Stomach (tissue), 9 donors: ENCODE data around the gene CARD14. TPM values are rescaled to one million over a fixed set of nuclear protein-coding genes. Genes with fewer than 3 reads are reported as not detected.

Experiments used
- DNase-seq, 2 donors: peaks; one replicate each; pipeline versions ENCODE4 v3.0.0 to v3.0.0-alpha.2; 2013 to 2019
- H3K27ac ChIP-seq, 5 donors: fragments of 200-600 bp in 4 of 5; sonication (generic) in 4 of 5; one replicate each; pipeline ENCODE4 v1.5.1; 2013 to 2019; ENCODE audit warnings: mild to moderate bottlenecking in 1 of 5, moderate library complexity in 1 of 5
- H3K27me3 ChIP-seq, 3 donors: fragments of 200-600 bp; sonication (generic); one replicate each; pipeline ENCODE4 v1.5.1; 2017 to 2019; ENCODE audit warnings: mixed run types in 1 of 3
- H3K36me3 ChIP-seq, 4 donors: fragments of 200-600 bp; sonication (generic); 1 replicate in 3 of 4; 2 replicates in 1 of 4; pipeline ENCODE4 v1.5.1; 2016 to 2019
- H3K4me1 ChIP-seq, 4 donors: fragments of 200-600 bp; sonication (generic); one replicate each; pipeline ENCODE4 v1.5.1; 2016 to 2019
- H3K4me3 ChIP-seq, 4 donors: fragments of 200-600 bp; sonication (generic) in 3 of 4; one replicate each; pipeline ENCODE4 v1.5.1; 2016 to 2019; ENCODE audit warnings: mild to moderate bottlenecking in 1 of 4
- H3K9me3 ChIP-seq, 4 donors: fragments of 200-600 bp; sonication (generic); one replicate each; pipeline ENCODE4 v1.5.1; 2016 to 2019
- EP300 ChIP-seq: sonication (generic); formaldehyde crosslinking; IDR thresholded peaks from one replicate; pipeline ENCODE4 v1.6.1; 2017; ENCODE audit warnings: antibody characterized with exemption
- POLR2A ChIP-seq, 4 donors: fragments of 450-650 bp; IDR thresholded peaks; one replicate each; pipeline ENCODE4 v1.6.1; 2016; ENCODE audit warnings: antibody characterized with exemption in 4 of 4, control low read depth in 2 of 4, mild to moderate bottlenecking in 1 of 4, moderate library complexity in 1 of 4
- POLR2AphosphoS5 ChIP-seq, 3 donors: sonication (generic); formaldehyde crosslinking; IDR thresholded peaks; one replicate each; pipeline ENCODE4 v1.6.1; 2016; ENCODE audit warnings: antibody characterized with exemption in 3 of 3
- WGBS, 5 donors: extraction: QIAGEN DNeasy Blood & Tissue Kit in 3 of 5; methylation state at CpG; one replicate each; pipeline versions ENCODE4 v1.1.5 to v1.1.7; 2013 to 2018; 5-methylcytosine and 5-hydroxymethylcytosine counted together
- intact Hi-C: fragments of 100-400 bp; cut with DNase I; formaldehyde crosslinking; loops from one replicate; pipeline ENCODE4 v1.15.1; 2023; ENCODE audit warnings: low total_unique reads
- polyA plus RNA-seq, 3 donors: library from polyadenylated mRNA; stranded (reverse); fragments of 200-250 nt; gene quantifications; one replicate each; pipeline ENCODE4 v1.2.3, GENCODE V29; 2013
- total RNA-seq, 5 donors: library from RNA; depleted of rRNA; stranded (reverse); fragments of >200 nt; gene quantifications; one replicate each; pipeline versions ENCODE4 v1.1.0 to v1.2.3, GENCODE V29; 2014 to 2016
- TF ChIP-seq, protein P1 (sequence below), 7 experiments: fragments of 450-650 bp in 4 of 7; fragments of 200-600 bp in 3 of 7; sonication (generic) in 3 of 7; IDR thresholded peaks; one replicate each; pipeline ENCODE4 v1.5.1; 2016 to 2019; ENCODE audit warnings: antibody characterized with exemption in 7 of 7, control low read depth in 2 of 7, mild to moderate bottlenecking in 1 of 7
- donor health status: healthy with polysubstance abuse.
- donor health status: Bipolar disorder and iron deficiency.
- donor health status: healthy.

CARD14 gene
- total and polyA plus RNA-seq, 8 donors: 0.12 to 10.5 (median 3.3) TPM; not detected in 4

DNA sequence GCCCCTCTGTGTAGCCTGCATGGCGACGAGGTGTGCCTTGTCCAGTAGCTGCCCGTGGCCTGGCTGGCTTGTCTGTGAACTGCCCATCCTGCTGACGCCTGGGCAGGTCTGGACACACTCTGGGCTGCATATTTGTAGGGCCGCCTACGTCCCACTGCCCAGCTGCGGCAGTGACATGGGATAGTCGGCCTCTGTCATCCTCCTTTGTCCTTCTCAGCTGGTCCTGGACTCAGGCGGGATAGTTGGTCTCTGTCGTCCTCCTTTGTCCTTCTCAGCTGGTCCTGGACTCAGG is 14.5 kb downstream of the CARD14 start:
- Histone ChIP-seq H3K36me3 (no peaks in the 10 kb centered on the region), H3K27ac (no peak overlapping the region), H3K4me3 (no peak overlapping the region), H3K9me3 (no peaks in the 10 kb centered on the region), H3K4me1 (peaks cover 11 to 16% (median 13%) of the 10 kb centered on the region in 4 donors), H3K27me3 (peaks cover 0 to 9% (median 0%) of the 10 kb centered on the region in 3 donors)
- TF ChIP-seq, protein P1, sequence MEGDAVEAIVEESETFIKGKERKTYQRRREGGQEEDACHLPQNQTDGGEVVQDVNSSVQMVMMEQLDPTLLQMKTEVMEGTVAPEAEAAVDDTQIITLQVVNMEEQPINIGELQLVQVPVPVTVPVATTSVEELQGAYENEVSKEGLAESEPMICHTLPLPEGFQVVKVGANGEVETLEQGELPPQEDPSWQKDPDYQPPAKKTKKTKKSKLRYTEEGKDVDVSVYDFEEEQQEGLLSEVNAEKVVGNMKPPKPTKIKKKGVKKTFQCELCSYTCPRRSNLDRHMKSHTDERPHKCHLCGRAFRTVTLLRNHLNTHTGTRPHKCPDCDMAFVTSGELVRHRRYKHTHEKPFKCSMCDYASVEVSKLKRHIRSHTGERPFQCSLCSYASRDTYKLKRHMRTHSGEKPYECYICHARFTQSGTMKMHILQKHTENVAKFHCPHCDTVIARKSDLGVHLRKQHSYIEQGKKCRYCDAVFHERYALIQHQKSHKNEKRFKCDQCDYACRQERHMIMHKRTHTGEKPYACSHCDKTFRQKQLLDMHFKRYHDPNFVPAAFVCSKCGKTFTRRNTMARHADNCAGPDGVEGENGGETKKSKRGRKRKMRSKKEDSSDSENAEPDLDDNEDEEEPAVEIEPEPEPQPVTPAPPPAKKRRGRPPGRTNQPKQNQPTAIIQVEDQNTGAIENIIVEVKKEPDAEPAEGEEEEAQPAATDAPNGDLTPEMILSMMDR (IDR thresholded peaks at IDR 0.05): no peak
- TF ChIP-seq POLR2AphosphoS5 (IDR thresholded peaks at IDR 0.05) (no peak), POLR2A (IDR thresholded peaks at IDR 0.05) (no peak), EP300 (no peak)
- WGBS, 5 donors: 74 to 88% (median 82%) methylated on average over 9 to 10 of the region's 10 CpGs
- intact Hi-C loops: no loop called here
- DNase-seq: no peak

DNA sequence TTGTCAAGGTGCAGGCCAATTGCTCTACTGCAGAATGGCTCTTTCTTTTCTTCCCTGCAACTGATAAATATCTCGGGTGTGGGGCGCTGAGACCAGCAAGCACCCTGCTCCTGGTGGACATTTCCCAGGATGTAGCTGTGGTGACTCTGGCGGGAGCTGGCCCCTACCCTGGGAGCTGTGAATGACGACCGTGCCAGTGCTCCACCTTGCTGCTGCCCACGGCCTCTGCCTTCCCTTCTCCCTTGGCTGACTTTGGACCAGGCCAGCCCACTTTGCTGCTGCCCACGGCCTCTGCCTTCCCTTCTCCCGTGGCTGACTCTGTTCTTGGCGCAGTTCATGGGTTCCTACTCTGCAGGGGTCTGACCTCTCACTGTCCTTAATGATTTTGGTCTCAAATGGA is 16.1 kb downstream of the CARD14 start:
- H3K27me3 ChIP-seq: peaks cover 0 to 9% (median 0%) of the 10 kb centered on the region in 3 donors
- H3K4me1 ChIP-seq: peaks cover 11 to 16% (median 13%) of the 10 kb centered on the region in 4 donors
- H3K4me3 ChIP-seq: no peak overlapping the region
- no peak for TF ChIP-seq EP300
- TF ChIP-seq, protein P1 (IDR thresholded peaks at IDR 0.05): no peak
- no peak for TF ChIP-seq POLR2A (IDR thresholded peaks at IDR 0.05)
- TF ChIP-seq POLR2AphosphoS5 (IDR thresholded peaks at IDR 0.05): no peak
- WGBS, 5 donors: 79 to 92% (median 84%) methylated on average over 9 of the region's 9 CpGs
- no peak overlapping the region for H3K27ac ChIP-seq
- no peak for DNase-seq
- H3K9me3 ChIP-seq: no peaks in the 10 kb centered on the region
- intact Hi-C loops: no loop called here
- no peaks in the 10 kb centered on the region for H3K36me3 ChIP-seq

DNA sequence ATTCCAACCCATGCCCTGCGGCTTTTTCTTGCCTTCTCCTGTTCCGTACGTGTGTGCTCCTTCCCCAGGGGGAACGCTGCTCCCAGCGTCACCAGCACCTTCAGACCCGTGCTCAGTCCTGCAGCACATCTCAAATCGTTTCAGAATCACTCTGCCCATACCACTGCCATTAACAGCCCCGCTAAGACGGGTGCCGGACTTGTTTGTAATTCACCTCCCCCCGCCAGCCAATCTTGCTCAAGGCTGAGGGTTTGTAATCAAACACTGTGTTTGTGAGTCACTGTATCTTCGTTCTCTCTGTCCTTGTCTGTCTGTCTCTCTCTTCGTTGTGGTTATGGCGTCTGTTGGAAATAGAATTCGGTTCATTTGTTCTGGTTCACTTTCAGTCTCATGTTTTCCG is 17.3 kb downstream of the CARD14 start:
- Histone ChIP-seq H3K4me3 (peak overlapping the region; percentile 14 to 36 (median 30)), H3K27me3 (peaks cover 0 to 11% (median 0%) of the 10 kb centered on the region in 3 donors), H3K9me3 (no peaks in the 10 kb centered on the region), H3K4me1 (peaks cover 11 to 16% (median 13%) of the 10 kb centered on the region in 4 donors), H3K36me3 (no peaks in the 10 kb centered on the region), H3K27ac (peak overlapping the region in 4 of 5 donors; percentile 49 to 72 (median 66))
- no peak for DNase-seq
- TF ChIP-seq, protein P1 (IDR thresholded peaks at IDR 0.05): no peak
- TF ChIP-seq POLR2A (IDR thresholded peaks at IDR 0.05) (no peak), POLR2AphosphoS5 (IDR thresholded peaks at IDR 0.05) (no peak), EP300 (no peak)
- intact Hi-C loops: no loop called here
- WGBS, 5 donors: 47 to 57% (median 48%) methylated on average over 16 of the region's 16 CpGs

- H3K4me1 ChIP-seq: peaks cover 11 to 16% (median 13%) of the 10 kb centered on the region in 4 donors
- peak overlapping the region; percentile 14 to 36 (median 30) for H3K4me3 ChIP-seq
- intact Hi-C loops: no loop called here
- H3K36me3 ChIP-seq: no peaks in the 10 kb centered on the region
- H3K27ac ChIP-seq: peak overlapping the region in 4 of 5 donors; percentile 49 to 72 (median 66)
- DNase-seq: peak; percentile 58 to 79
- TF ChIP-seq POLR2A (IDR thresholded peaks at IDR 0.05) (no peak), POLR2AphosphoS5 (IDR thresholded peaks at IDR 0.05) (peak in 2 of 3 donors; percentile 16 to 36)
- 16 to 40% (median 24%) methylated on average over 14 to 18 of the region's 18 CpGs for WGBS, 5 donors
- no peaks in the 10 kb centered on the region for H3K9me3 ChIP-seq
- peaks cover 0 to 16% (median 0%) of the 10 kb centered on the region in 3 donors for H3K27me3 ChIP-seq
These were observed 17.7 kb downstream of the CARD14 start for GRCh38 chr17:80187515-80187941.

- H3K4me3 ChIP-seq: no peak overlapping the region
- H3K27me3 ChIP-seq: peaks cover 0 to 33% (median 0%) of the 10 kb centered on the region in 3 donors
- peaks cover 11 to 16% (median 13%) of the 10 kb centered on the region in 4 donors for H3K4me1 ChIP-seq
- intact Hi-C loops: no loop called here
- no peak for DNase-seq
- TF ChIP-seq EP300: no peak
- TF ChIP-seq, protein P1 (IDR thresholded peaks at IDR 0.05): no peak
- no peak for TF ChIP-seq POLR2AphosphoS5 (IDR thresholded peaks at IDR 0.05)
- TF ChIP-seq POLR2A (IDR thresholded peaks at IDR 0.05): no peak
- no peaks in the 10 kb centered on the region for H3K9me3 ChIP-seq
- no peak overlapping the region for H3K27ac ChIP-seq
- 89 to 93% (median 93%) methylated on average over 23 of the region's 23 CpGs for WGBS, 5 donors
- H3K36me3 ChIP-seq: no peaks in the 10 kb centered on the region
These were observed 19.8 kb downstream of the CARD14 start for GRCh38 chr17:80189611-80190010.
